Activated T-helper 17 cell treated with anti-CD3 and anti-CD28 coated beads, Interleukin-2, amount 50 U/mL, for 72 hours (primary cell): ENCODE results near the gene KRTAP1-4. TPM values are rescaled to one million over a fixed set of nuclear protein-coding genes. Genes with fewer than 3 reads are reported as not detected.

Source experiments
- ATAC-seq: fragments of 150-1000 bp; cut with Tn5 transposase; replicated peaks from 2 replicates; pipeline ENCODE4 v1.10.0; 2021; ENCODE audit warnings: mild to moderate bottlenecking, moderate library complexity
- H3K27ac Mint-ChIP-seq: one replicate; pipeline ENCODE4 v1.8.0; 2022; ENCODE audit warnings: mixed read lengths
- H3K27me3 Mint-ChIP-seq: one replicate; pipeline ENCODE4 v1.8.0; 2022; ENCODE audit warnings: mixed read lengths
- H3K36me3 Mint-ChIP-seq: one replicate; pipeline ENCODE4 v1.8.0; 2022; ENCODE audit warnings: low read depth, mild to moderate bottlenecking, mixed read lengths
- H3K4me1 Mint-ChIP-seq: one replicate; pipeline ENCODE4 v1.8.0; 2022; ENCODE audit warnings: mixed read lengths
- H3K4me3 Mint-ChIP-seq: one replicate; pipeline ENCODE4 v1.8.0; 2022; ENCODE audit warnings: mild to moderate bottlenecking, mixed read lengths
- H3K9me3 Mint-ChIP-seq: one replicate; pipeline ENCODE4 v1.8.0; 2022; ENCODE audit warnings: mixed read lengths
- total RNA-seq, 2 donors: library from RNA; stranded (reverse); gene quantifications; one replicate each; pipeline ENCODE4 v1.2.3, GENCODE V29; 2022

Gene KRTAP1-4
- total RNA-seq, 2 donors from 2014 or later: not detected

DNA sequence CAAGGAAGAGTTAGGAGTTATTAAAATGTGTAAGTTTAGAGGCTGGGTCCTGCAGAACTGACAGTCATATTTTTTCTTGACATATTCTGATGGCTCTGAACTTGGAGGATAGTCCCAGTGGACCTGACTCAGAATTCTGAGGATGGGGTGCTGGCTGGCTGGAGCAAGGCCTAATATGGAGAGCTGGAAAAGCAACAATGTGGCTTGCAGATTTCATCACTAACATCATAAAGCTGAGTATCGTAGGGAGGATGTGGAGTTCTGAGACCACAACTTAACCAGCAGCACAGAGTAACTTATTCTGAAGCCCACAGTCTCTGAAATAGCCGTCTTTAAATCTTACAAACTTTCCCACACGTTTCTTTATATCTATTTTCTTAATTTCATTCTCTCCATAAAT, 5.3 kb downstream of the KRTAP1-4 start:
- Mint-ChIP-seq H3K27ac (no peak overlapping the region), H3K36me3 (no peaks in the 10 kb centered on the region), H3K4me1 (no peaks in the 10 kb centered on the region), H3K9me3 (no peaks in the 10 kb centered on the region), H3K27me3 (peaks cover 19% of the 10 kb centered on the region), H3K4me3 (no peak overlapping the region)
- ATAC-seq: no peak

DNA sequence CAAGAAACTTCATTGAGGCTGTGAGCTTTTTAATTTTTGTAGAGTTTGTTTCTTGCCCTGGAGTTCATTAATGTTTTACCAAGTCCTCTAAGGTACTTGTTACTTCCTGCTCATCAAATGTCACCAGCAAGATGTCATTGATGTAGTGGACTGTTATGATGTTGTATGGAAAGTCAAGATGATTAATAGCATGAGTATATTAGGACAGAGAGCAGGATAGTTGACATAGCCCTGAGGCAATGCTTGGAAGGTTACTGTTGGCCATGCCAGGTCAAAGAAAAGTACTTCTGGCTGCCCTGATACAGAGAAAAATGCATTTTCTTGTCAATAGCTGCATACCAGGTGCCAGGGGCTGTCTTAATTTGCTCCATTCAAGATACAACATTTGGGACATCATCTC, 9.7 kb downstream of the KRTAP1-4 start:
- Mint-ChIP-seq H3K9me3 (no peaks in the 10 kb centered on the region), H3K27me3 (peaks cover 16% of the 10 kb centered on the region), H3K36me3 (no peaks in the 10 kb centered on the region), H3K4me1 (no peaks in the 10 kb centered on the region), H3K4me3 (no peak overlapping the region), H3K27ac (no peak overlapping the region)
- no peak for ATAC-seq

DNA sequence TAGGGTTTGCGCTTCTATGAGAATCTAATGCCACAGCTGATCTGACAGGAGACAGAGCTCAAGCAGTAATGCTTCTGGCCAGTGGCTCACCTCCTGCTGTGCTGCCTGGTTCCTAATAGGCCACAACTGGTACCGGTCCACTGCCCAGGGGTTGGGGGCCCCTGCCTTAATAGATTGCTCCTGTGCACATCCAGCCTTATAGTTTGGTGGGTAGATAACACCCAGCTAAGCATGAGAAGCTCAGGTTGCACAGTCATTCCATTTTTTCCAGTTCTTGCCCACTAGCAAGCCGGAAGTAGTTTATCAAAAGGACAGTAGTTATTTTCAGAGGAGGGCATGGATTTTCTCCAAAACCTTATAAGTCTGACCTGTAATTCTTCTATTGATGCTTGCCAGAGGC, 10.6 kb downstream of the KRTAP1-4 start:
- Mint-ChIP-seq H3K4me3 (no peak overlapping the region), H3K36me3 (no peaks in the 10 kb centered on the region), H3K27ac (no peak overlapping the region), H3K4me1 (no peaks in the 10 kb centered on the region), H3K9me3 (no peaks in the 10 kb centered on the region), H3K27me3 (peaks cover 13% of the 10 kb centered on the region)
- ATAC-seq: no peak

DNA sequence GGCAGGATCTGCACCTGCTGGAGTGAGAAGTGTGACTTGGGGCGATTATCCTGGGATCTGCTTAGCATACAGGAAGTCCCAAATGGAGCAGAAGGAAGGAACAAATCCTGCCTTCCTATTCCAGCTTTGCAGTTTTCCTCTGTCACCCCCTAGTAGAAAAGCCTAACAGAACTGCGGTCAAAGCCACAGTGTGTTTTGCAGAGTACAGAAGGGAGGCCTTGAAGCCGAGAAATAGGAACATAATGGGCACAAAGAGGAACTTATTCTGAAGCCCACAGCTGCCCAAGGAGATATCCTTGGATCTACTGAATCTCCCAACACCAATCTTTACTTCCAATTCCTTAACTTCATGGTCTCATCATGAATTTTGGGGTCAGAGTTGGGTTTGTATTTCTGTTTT, 11.5 kb downstream of the KRTAP1-4 start:
- Mint-ChIP-seq H3K36me3 (no peaks in the 10 kb centered on the region), H3K4me3 (no peak overlapping the region), H3K27ac (no peak overlapping the region), H3K27me3 (peaks cover 13% of the 10 kb centered on the region), H3K9me3 (no peaks in the 10 kb centered on the region), H3K4me1 (no peaks in the 10 kb centered on the region)
- no peak for ATAC-seq

DNA sequence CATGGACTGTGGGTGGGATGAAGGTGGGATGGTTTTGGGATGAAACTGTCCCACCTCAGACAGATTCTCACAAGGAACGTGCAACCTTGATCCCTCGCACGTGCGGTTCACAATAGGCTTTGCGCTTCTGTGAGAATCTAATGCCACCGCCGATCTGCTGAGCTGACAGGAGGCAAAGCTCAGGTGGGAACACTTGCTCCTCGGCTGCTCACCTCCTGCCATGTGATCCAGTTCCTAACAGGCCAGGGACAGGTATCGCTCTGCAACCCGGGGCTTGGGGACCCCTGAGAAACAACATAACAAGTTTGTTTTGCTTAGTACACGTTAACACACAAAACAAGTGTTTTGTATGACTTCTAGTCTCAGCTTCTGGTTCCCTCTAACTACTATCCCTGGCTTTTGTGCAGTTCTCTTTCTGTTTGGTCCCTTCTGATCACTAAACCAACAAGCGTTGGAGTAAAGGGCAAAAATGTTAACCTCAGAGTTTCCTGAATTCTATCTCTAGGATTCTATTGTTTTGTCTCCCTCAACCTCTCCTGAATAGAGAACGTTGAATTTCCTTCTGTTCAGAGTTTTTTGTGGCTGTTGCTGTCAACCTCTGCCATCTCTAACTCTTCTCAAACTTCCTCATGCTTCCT, 13.3 kb downstream of the KRTAP1-4 start:
- Mint-ChIP-seq H3K4me1 (no peaks in the 10 kb centered on the region), H3K27ac (no peak overlapping the region), H3K4me3 (no peak overlapping the region), H3K9me3 (no peaks in the 10 kb centered on the region), H3K36me3 (no peaks in the 10 kb centered on the region), H3K27me3 (peaks cover 8% of the 10 kb centered on the region)
- ATAC-seq: no peak

DNA sequence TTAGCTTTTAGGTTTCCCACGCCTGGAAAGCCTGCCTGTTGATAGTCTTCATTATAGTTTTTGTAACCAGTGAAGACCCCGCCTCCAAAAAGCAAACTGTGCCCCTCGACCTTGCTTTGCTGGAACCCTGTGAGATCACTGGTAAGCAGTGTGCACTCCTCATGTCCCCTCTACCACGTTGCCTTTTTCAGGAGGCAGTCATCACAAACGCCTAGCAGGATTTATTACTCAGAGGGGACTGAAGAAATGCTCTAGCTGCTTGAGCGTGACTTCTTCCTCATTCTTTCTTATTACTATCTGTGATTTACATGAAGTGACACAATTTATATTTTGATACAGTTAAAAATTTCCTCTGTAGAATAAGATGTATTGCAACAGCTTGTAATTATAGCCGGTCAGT, 14.5 kb downstream of the KRTAP1-4 start:
- H3K9me3 Mint-ChIP-seq: no peaks in the 10 kb centered on the region
- no peak overlapping the region for H3K27ac Mint-ChIP-seq
- H3K4me3 Mint-ChIP-seq: no peak overlapping the region
- H3K27me3 Mint-ChIP-seq: peaks cover 8% of the 10 kb centered on the region
- no peaks in the 10 kb centered on the region for H3K4me1 Mint-ChIP-seq
- no peak for ATAC-seq
- no peaks in the 10 kb centered on the region for H3K36me3 Mint-ChIP-seq

DNA sequence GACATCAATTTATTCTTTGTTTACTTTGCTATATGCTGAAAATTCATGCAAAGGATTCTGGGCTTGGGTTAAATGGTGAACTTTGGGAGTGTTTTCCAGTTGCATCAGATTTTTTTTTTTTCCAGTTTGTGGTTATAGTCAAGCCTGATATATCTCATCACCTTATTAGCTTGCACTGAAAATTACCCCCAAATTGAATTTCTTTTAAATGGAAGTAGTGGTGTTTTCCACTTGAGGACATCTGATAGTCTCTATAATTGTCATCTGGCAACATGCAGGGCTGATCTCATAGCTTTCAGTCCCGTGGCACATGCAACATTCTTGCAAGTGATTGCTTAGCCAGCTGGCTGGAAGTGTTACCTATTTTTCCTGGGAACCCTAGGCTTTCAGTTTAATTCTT, 16.4 kb downstream of the KRTAP1-4 start:
- Mint-ChIP-seq H3K4me1 (no peaks in the 10 kb centered on the region), H3K36me3 (no peaks in the 10 kb centered on the region), H3K27ac (no peak overlapping the region), H3K27me3 (peaks cover 8% of the 10 kb centered on the region), H3K9me3 (no peaks in the 10 kb centered on the region), H3K4me3 (no peak overlapping the region)
- no peak for ATAC-seq

DNA sequence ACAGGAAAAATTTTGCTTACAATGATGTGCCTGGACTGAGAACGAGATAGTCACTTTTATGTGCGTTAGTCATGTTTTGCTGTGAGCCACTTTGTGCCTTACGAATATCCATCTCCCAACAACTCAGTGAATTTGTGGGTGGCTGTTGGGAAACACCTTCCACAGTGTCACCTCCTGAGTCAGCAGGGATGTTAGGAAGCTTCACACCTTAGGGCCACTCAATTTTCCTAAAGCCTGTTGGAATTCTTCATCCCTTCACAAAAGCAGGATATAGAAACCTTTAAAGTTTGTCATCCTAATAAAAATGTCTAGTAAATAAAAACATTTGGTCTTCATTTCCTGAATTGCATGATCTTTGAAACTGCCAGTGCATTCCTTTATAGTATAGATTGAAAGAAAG, 16.8 kb downstream of the KRTAP1-4 start:
- no peak overlapping the region for H3K4me3 Mint-ChIP-seq
- ATAC-seq: no peak

DNA sequence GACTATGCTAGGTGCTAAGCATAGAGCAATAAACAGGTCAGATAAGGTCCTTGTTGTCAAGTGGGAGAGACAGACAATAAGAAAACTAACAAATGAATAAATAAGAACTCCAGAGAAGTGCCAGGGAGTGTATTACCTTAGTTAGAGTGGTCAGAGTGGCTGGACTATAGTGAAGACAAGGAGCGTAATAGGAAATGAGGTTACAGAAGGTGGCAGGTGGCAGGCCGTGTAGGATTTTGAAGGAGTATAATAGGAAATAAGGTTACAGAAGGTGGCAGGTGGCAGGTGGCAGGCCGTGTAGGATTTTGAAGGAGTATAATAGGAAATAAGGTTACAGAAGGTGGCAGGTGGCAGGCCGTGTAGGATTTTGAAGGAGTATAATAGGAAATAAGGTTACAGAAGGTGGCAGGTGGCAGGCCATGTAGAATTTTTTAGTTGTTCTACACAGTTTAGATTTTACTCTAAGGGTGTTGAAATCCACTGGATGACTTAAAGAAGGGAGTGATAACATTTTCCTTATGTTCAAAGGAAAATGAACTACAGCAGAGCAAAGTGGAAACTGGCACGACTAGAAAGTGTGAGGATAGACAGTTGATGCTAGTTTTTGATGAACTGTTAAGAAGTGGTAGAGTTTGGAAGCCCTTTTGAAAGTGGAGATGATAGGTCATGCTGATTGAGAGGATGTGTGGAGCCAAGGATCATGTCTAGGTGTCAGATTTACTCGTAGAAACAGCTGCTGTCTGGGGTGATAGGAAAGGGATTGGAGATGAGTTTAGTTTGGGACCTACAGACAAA, 17.5 kb downstream of the KRTAP1-4 start:
- Mint-ChIP-seq H3K9me3 (no peaks in the 10 kb centered on the region), H3K36me3 (no peaks in the 10 kb centered on the region), H3K4me1 (no peaks in the 10 kb centered on the region), H3K27me3 (peaks cover 8% of the 10 kb centered on the region), H3K4me3 (no peak overlapping the region), H3K27ac (no peak overlapping the region)
- no peak for ATAC-seq

More for the DNA sequence above, 16.8 kb downstream of the KRTAP1-4 start:
- H3K4me1 Mint-ChIP-seq: no peaks in the 10 kb centered on the region
- peaks cover 8% of the 10 kb centered on the region for H3K27me3 Mint-ChIP-seq
- H3K36me3 Mint-ChIP-seq: no peaks in the 10 kb centered on the region
- no peaks in the 10 kb centered on the region for H3K9me3 Mint-ChIP-seq
- no peak overlapping the region for H3K27ac Mint-ChIP-seq

DNA sequence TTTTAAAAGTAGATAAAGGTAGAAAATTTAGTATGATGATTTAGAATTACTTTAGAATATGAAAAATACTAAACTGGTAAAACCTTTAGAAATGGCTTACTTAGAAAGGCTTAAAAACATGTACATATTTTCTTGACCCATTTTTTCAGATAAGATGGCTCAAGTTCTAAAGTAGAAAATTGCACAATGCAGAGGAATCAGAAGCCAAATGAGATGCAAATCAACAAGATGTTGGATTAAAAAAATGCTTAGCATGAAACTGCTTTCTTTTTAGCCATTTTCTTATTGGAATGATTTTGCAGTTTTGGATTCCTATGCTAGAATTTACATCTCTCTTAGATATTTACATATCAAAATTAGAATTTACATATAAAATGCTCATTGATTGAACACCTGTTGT, 19.6 kb downstream of the KRTAP1-4 start:
- no peak for ATAC-seq
- H3K36me3 Mint-ChIP-seq: no peaks in the 10 kb centered on the region
- no peak overlapping the region for H3K27ac Mint-ChIP-seq
- no peaks in the 10 kb centered on the region for H3K9me3 Mint-ChIP-seq
- H3K4me3 Mint-ChIP-seq: no peak overlapping the region
- H3K4me1 Mint-ChIP-seq: no peaks in the 10 kb centered on the region
- H3K27me3 Mint-ChIP-seq: peaks cover under 1% of the 10 kb centered on the region

DNA sequence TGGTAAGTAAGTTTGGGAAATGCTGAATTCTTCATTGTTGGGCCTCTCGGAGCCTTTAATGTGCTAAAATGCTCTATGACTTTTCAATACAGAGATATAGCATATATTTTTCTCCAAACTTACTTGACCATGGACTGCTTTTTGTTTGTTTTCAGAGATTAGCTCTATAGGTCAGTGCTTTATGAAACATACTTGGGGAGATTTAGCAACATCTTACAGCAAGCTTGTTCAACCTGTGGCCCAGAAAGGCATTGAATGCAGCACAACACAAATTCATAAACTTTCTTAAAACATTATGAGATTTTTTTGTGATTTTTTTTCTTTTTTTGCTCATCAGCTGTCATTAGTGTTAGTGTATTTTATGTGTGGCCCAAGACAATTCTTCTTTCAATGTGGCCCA, 20.1 kb downstream of the KRTAP1-4 start:
- ATAC-seq: no peak
- no peak overlapping the region for H3K4me3 Mint-ChIP-seq
- no peak overlapping the region for H3K27ac Mint-ChIP-seq
- no peaks in the 10 kb centered on the region for H3K4me1 Mint-ChIP-seq
- no peaks in the 10 kb centered on the region for H3K9me3 Mint-ChIP-seq
- H3K27me3 Mint-ChIP-seq: no peaks in the 10 kb centered on the region
- H3K36me3 Mint-ChIP-seq: no peaks in the 10 kb centered on the region

DNA sequence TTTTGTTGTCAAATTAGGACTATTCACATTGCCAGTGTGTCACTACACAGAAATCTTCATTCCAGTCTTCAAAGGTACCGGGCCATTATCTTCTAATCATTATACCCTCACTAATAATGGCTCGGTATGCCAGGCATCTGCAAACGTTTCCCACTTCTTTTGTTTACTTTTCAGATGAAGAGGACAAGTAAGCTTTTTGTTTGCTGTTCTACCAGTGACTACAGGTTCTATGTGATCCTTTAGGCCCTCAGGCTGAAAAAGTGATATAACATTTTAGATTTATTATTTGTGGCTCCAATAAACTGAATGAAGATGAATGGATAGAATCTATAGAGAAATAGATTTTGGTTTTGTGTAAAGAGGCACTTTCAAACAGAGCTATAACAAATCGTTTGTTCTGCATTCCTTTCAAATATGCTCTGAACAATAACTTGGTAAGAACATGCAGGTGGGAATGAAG, 20.7 kb downstream of the KRTAP1-4 start:
- ATAC-seq: no peak
- H3K27ac Mint-ChIP-seq: no peak overlapping the region
- H3K36me3 Mint-ChIP-seq: no peaks in the 10 kb centered on the region
- no peak overlapping the region for H3K4me3 Mint-ChIP-seq
- no peaks in the 10 kb centered on the region for H3K4me1 Mint-ChIP-seq
- H3K9me3 Mint-ChIP-seq: no peaks in the 10 kb centered on the region
- peaks cover 6% of the 10 kb centered on the region for H3K27me3 Mint-ChIP-seq

DNA sequence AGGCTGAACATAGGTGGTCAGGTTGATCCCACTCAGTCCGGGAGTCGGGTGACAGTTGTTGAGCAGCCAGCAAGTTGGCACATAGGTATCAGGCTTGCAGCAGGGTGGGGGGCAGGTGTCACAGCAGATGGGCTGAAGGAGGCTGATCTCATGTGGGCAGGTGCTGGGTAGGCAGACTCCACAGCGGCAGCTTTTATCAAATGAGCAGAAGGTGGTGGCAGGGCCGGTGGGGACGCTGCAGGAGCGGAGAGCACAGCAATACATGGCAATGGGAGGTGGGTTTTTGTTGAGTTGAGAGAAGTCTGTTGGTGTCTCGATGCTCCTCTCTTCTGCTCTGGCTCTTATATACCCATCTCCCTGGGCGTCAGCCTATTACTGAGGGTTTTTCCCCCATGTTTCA, 21.2 kb downstream of the KRTAP1-4 start, which contains the start of gene KRTAP3-1:
KRTAP3-1 (minus strand) TSS at position 318 of the 400 bp plus-strand sequence; CDS start at position 264, 54 bp downstream.
- Mint-ChIP-seq H3K27me3 (peaks cover 10% of the 10 kb centered on the region), H3K4me1 (no peaks in the 10 kb centered on the region), H3K9me3 (no peaks in the 10 kb centered on the region), H3K4me3 (no peak within 1 kb of the TSS), H3K27ac (no peak within 1 kb of the TSS), H3K36me3 (no peaks in the 10 kb centered on the region)
- ATAC-seq: no peak

DNA sequence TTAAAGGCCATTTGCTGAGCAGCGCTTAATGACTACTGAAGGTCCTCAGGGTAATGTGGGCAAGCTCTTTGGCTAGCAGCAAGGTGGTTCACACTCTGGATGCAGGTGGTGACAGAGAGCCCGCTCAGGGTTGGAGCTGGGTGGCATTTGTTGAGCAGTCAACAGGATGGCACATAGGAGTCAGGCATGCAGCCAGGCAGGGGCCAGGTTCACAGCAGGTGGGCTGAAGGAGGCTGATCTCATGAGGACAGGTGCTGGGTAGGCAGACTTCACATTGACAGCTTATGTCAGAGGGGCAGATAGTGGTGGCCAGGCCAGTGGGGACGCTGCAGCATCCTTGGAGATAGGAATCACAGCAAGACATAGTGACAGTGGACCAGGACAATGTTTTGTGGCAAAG, 25.6 kb downstream of the KRTAP1-4 start:
- Mint-ChIP-seq H3K9me3 (no peaks in the 10 kb centered on the region), H3K4me1 (no peaks in the 10 kb centered on the region), H3K36me3 (no peaks in the 10 kb centered on the region), H3K27ac (no peak overlapping the region), H3K27me3 (peaks cover 19% of the 10 kb centered on the region), H3K4me3 (no peak overlapping the region)
- no peak for ATAC-seq

DNA sequence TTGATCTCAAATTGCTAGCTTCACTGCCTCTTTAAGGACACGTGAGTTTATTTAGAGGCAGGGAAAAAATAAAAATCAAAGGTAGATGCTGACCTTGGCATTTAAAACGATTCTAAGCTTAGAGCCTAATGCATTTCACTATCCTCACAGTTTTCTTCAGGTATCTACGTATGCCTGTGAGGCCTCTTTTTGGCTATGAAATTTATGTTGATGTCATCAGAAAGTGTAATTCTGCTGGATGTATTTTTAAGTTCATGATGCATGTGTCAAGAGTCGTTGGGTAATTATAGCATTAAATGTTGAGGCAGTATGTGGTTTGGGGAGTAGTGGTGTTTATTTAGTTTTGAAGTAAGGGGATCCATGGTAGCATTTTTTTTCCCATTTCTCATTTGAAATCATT, 26.1 kb downstream of the KRTAP1-4 start:
- no peaks in the 10 kb centered on the region for H3K9me3 Mint-ChIP-seq
- no peak overlapping the region for H3K27ac Mint-ChIP-seq
- peaks cover 20% of the 10 kb centered on the region for H3K27me3 Mint-ChIP-seq
- no peak for ATAC-seq
- no peaks in the 10 kb centered on the region for H3K36me3 Mint-ChIP-seq
- no peaks in the 10 kb centered on the region for H3K4me1 Mint-ChIP-seq
- H3K4me3 Mint-ChIP-seq: no peak overlapping the region
